Fibroblast of mammary gland (primary cell): ENCODE results near the gene ATPAF1.
A peak's percentile ranks its signal among the peaks of the same experiment; 100 is the strongest.
"Not testable (repeated sequence)": the region's sequence is repeated elsewhere in the genome, so short reads cannot be mapped to it uniquely, and the experiment has no call there.

Experiments
- DNase-seq: peaks from one replicate; pipeline ENCODE4 v3.0.0-alpha.2; 2010; ENCODE audit warnings: low read depth
- H3K4me3 ChIP-seq: 2 replicates; pipeline ENCODE4 v1.5.1; 2011; ENCODE audit warnings: low read depth, mild to moderate bottlenecking, low read length, moderate library complexity; ENCODE audit not compliant: control insufficient read depth
- CTCF ChIP-seq: conservative IDR thresholded peaks from 2 replicates; pipeline ENCODE4 v1.5.1; 2011; ENCODE audit warnings: low read depth, low read length, inconsistent platforms; ENCODE audit not compliant: control insufficient read depth, insufficient read depth

ATPAF1 gene

GRCh38 chr1:46699666-46700065, 31.5 kb upstream of the ATPAF1 start:
- TF ChIP-seq CTCF = no peak
- DNase-seq = no peak
- no peak overlapping the region for H3K4me3 ChIP-seq

GRCh38 chr1:46697053-46697452, 28.9 kb upstream of the ATPAF1 start:
- H3K4me3 ChIP-seq = no peak overlapping the region
- no peak for TF ChIP-seq CTCF
- DNase-seq = no peak

- H3K4me3 ChIP-seq, DNase-seq: not testable (repeated sequence)
Measured at GRCh38 chr1:46694676-46695075, 26.5 kb upstream of the ATPAF1 start.

GRCh38 chr1:46692811-46693770, 24.9 kb upstream of the ATPAF1 start:
- DNase-seq = no peak
- H3K4me3 ChIP-seq = no peak overlapping the region
- TF ChIP-seq CTCF = no peak

- peak; percentile 32 for TF ChIP-seq CTCF
- DNase-seq = no peak
Measured at GRCh38 chr1:46691997-46692790, 24.0 kb upstream of the ATPAF1 start.

GRCh38 chr1:46690931-46691421, 22.8 kb upstream of the ATPAF1 start:
- no peak overlapping the region for H3K4me3 ChIP-seq
- no peak for TF ChIP-seq CTCF
- no peak for DNase-seq

More at GRCh38 chr1:46691997-46692790, 24.0 kb upstream of the ATPAF1 start:
- H3K4me3 ChIP-seq = no peak overlapping the region

- H3K4me3 ChIP-seq = no peak overlapping the region
- TF ChIP-seq CTCF = no peak
- DNase-seq = no peak
Measured at GRCh38 chr1:46689897-46690296, 21.7 kb upstream of the ATPAF1 start.
